HEK293T (cell line): Measurements from ENCODE around the gene JMJD8.

Experiments
- CTCF ChIA-PET: fragments of 350-600 bp; formaldehyde crosslinking; extraction: SDS; loops from one replicate; lab custom pipeline; 2021; ENCODE audit warnings: antibody characterized with exemption, inconsistent platforms; lab: Yijun Ruan, JAX
- POLR2A ChIA-PET: fragments of 350-600 bp; formaldehyde crosslinking; extraction: SDS; loops from one replicate; lab custom pipeline; 2020; ENCODE audit warnings: antibody characterized with exemption, inconsistent platforms; lab: Yijun Ruan, JAX
- DNase-seq: peaks from one replicate; pipeline ENCODE4 v3.0.0; 2012; ENCODE audit warnings: mixed read lengths; ENCODE audit errors: extremely low spot score
- ARNT ChIP-seq: fragments of 450-650 bp; IDR thresholded peaks from 2 replicates; pipeline ENCODE4 v1.6.1; 2017; ENCODE audit warnings: mild to moderate bottlenecking
- BHLHE40 ChIP-seq: fragments of 450-650 bp; IDR thresholded peaks from 2 replicates; pipeline ENCODE4 v1.6.1; 2016; ENCODE audit warnings: mild to moderate bottlenecking, moderate library complexity, borderline replicate concordance
- CTBP1 ChIP-seq: fragments of 450-650 bp; IDR thresholded peaks from 2 replicates; pipeline ENCODE4 v1.6.1; 2016; ENCODE audit warnings: borderline replicate concordance
- ELF4 ChIP-seq: fragments of 450-650 bp; IDR thresholded peaks from 2 replicates; pipeline ENCODE4 v1.6.1; 2017; ENCODE audit warnings: antibody characterized with exemption
- FOXA1 ChIP-seq: fragments of 450-650 bp; IDR thresholded peaks from 2 replicates; pipeline ENCODE4 v1.6.1; 2016; ENCODE audit warnings: mild to moderate bottlenecking
- FOXK2 ChIP-seq: fragments of 450-650 bp; IDR thresholded peaks from 2 replicates; pipeline ENCODE4 v1.6.1; 2016; ENCODE audit warnings: mild to moderate bottlenecking
- FOXM1 ChIP-seq: fragments of 450-650 bp; IDR thresholded peaks from 2 replicates; pipeline ENCODE4 v1.6.1; 2017; ENCODE audit warnings: mild to moderate bottlenecking, borderline replicate concordance
- HDGF ChIP-seq: fragments of 450-650 bp; IDR thresholded peaks from 2 replicates; pipeline ENCODE4 v1.6.1; 2017; ENCODE audit warnings: antibody characterized with exemption, borderline replicate concordance
- L3MBTL2 ChIP-seq: fragments of 450-650 bp; conservative IDR thresholded peaks from 2 replicates; pipeline ENCODE4 v1.6.1; 2016; ENCODE audit warnings: mild to moderate bottlenecking
- LEF1 ChIP-seq: fragments of 450-650 bp; IDR thresholded peaks from 2 replicates; pipeline ENCODE4 v1.6.1; 2017; ENCODE audit warnings: mild to moderate bottlenecking, borderline replicate concordance
- NFRKB ChIP-seq: fragments of 450-650 bp; IDR thresholded peaks from 2 replicates; pipeline ENCODE4 v1.6.1; 2016; ENCODE audit warnings: mild to moderate bottlenecking, moderate library complexity
- PKNOX1 ChIP-seq: fragments of 450-650 bp; IDR thresholded peaks from 2 replicates; pipeline ENCODE4 v1.6.1; 2016
- SP1 ChIP-seq: fragments of 450-650 bp; IDR thresholded peaks from 2 replicates; pipeline ENCODE4 v1.6.1; 2017
- SUZ12 ChIP-seq: fragments of 450-650 bp; IDR thresholded peaks from 2 replicates; pipeline ENCODE4 v1.6.1; 2016; ENCODE audit warnings: mild to moderate bottlenecking
- TARDBP ChIP-seq: fragments of 450-650 bp; IDR thresholded peaks from 2 replicates; pipeline ENCODE4 v1.6.1; 2016
- ZNF384 ChIP-seq: fragments of 450-650 bp; IDR thresholded peaks from 2 replicates; pipeline ENCODE4 v1.6.1; 2016

JMJD8 gene

GRCh38 chr16:704047-704446, 19.9 kb upstream of the JMJD8 start:
- TF ChIP-seq FOXK2 (no peak), ELF4 (no peak), BHLHE40 (no peak)
- no peak for DNase-seq
- ChIA-PET POLR2A (interaction anchor here (2.2 to 3.8 kb wide), 2 partner anchors 14 to 17 kb away, joined by 7 to 16 read pairs; partner anchors contain the start of genes ANTKMT and WDR24), CTCF (no interaction called here)

- TF ChIP-seq SP1: no peak
- TF ChIP-seq HDGF: no peak
- TF ChIP-seq ZNF384: no peak
- no peak for TF ChIP-seq BHLHE40
- no peak for TF ChIP-seq PKNOX1
- TF ChIP-seq SUZ12: no peak
- TF ChIP-seq L3MBTL2: no peak
- TF ChIP-seq ARNT: no peak
- TF ChIP-seq FOXM1: no peak
- no peak for TF ChIP-seq ELF4
- TF ChIP-seq TARDBP: no peak
- TF ChIP-seq FOXA1: no peak
- ChIA-PET POLR2A (interaction anchor here (1.1 to 3.8 kb wide), 3 partner anchors 13 to 82 kb away, joined by 3 to 16 read pairs (median 7); partner anchors contain the start of genes ANTKMT and WDR24), CTCF (no interaction called here)
- no peak for DNase-seq
Observed at GRCh38 chr16:703406-703805, 19.3 kb upstream of the JMJD8 start.

- no peak for DNase-seq
- CTCF ChIA-PET: no interaction called here
- TF ChIP-seq CTBP1: no peak
- no peak for TF ChIP-seq ARNT
- TF ChIP-seq PKNOX1: no peak
- no peak for TF ChIP-seq LEF1
- POLR2A ChIA-PET: interaction anchor here (1.1 to 3.8 kb wide), 3 partner anchors 12 to 83 kb away, joined by 3 to 16 read pairs (median 7); partner anchors contain the start of genes ANTKMT and WDR24
Observed at GRCh38 chr16:702341-702740, 18.2 kb upstream of the JMJD8 start.

- ChIA-PET POLR2A (interaction anchor here (3.8 kb wide), 1 partner anchor 11 kb away, joined by 16 read pairs; the partner anchor contains the start of gene WDR24), CTCF (interaction anchor here (1.1 kb wide), 1 partner anchor 11 kb away, joined by 3 read pairs; no protein-coding TSS in a partner anchor)
- DNase-seq: peak; percentile 62
- TF ChIP-seq TARDBP: no peak
- no peak for TF ChIP-seq NFRKB
Observed at GRCh38 chr16:700684-701584, 16.8 kb upstream of the JMJD8 start.

GRCh38 chr16:698911-699671, 15.0 kb upstream of the JMJD8 start:
- POLR2A ChIA-PET: interaction anchor here (1.6 kb wide), 1 partner anchor 9 kb away, joined by 8 read pairs; the partner anchor contains the start of gene WDR24
- no peak for DNase-seq
- TF ChIP-seq ARNT: no peak
- TF ChIP-seq BHLHE40: no peak
- TF ChIP-seq TARDBP: no peak
- TF ChIP-seq L3MBTL2: no peak
- TF ChIP-seq ZNF384: no peak
- no peak for TF ChIP-seq PKNOX1
- no peak for TF ChIP-seq HDGF
- TF ChIP-seq NFRKB: no peak
- no peak for TF ChIP-seq SUZ12
- no peak for TF ChIP-seq FOXK2
- TF ChIP-seq SP1: no peak
- TF ChIP-seq FOXM1: no peak
- CTCF ChIA-PET: no interaction called here

GRCh38 chr16:695355-696089, 11.4 kb upstream of the JMJD8 start:
- POLR2A ChIA-PET: interaction anchor here (1.0 to 1.4 kb wide), 3 partner anchors 24 to 26 kb away, joined by 3 read pairs; partner anchors contain the start of gene ANTKMT
- DNase-seq: no peak
- TF ChIP-seq TARDBP (no peak), L3MBTL2 (no peak), SP1 (no peak), ARNT (no peak), FOXM1 (no peak)
- CTCF ChIA-PET: interaction anchor here (1.0 kb wide), 1 partner anchor 10 kb away, joined by 3 read pairs; the partner anchor contains the start of gene FBXL16
